Breast epithelium (tissue), 4 donors: ENCODE data around the gene TMEM234. TPM values are rescaled to one million over a fixed set of nuclear protein-coding genes. Genes with fewer than 3 reads are reported as not detected.

ENCODE experiments used
- DNase-seq, 2 donors: peaks; one replicate each; pipeline ENCODE4 v3.0.0-alpha.2; 2019; ENCODE audit warnings: low spot score in 2 of 2
- H3K27ac ChIP-seq, 2 donors: fragments of 200-600 bp; sonication (generic) in 1 of 2; one replicate each; pipeline ENCODE4 v1.5.1; 2016 to 2019; ENCODE audit warnings: mild to moderate bottlenecking in 1 of 2
- H3K27me3 ChIP-seq, 2 donors: fragments of 200-600 bp; sonication (generic) in 1 of 2; one replicate each; pipeline versions ENCODE4 v1.5.1 to v1.6.0; 2017 to 2019; ENCODE audit warnings: control low read depth in 1 of 2, mild to moderate bottlenecking in 1 of 2
- H3K36me3 ChIP-seq: fragments of 200-600 bp; one replicate; pipeline ENCODE4 v1.5.1; 2019
- H3K4me1 ChIP-seq, 2 donors: fragments of 200-600 bp; sonication (generic); one replicate each; pipeline ENCODE4 v1.5.1; 2016 to 2019; ENCODE audit warnings: control low read depth in 1 of 2
- H3K4me3 ChIP-seq, 3 donors: fragments of 200-600 bp; sonication (generic); 1 replicate in 2 of 3; 2 replicates in 1 of 3; pipeline ENCODE4 v1.5.1; 2016 to 2019; ENCODE audit warnings: mild to moderate bottlenecking in 3 of 3, moderate library complexity in 2 of 3
- H3K9me3 ChIP-seq, 2 donors: fragments of 200-600 bp; sonication (generic) in 1 of 2; one replicate each; pipeline ENCODE4 v1.5.1; 2016 to 2019; ENCODE audit warnings: control low read depth in 1 of 2
- CTCF ChIP-seq, 3 donors: fragments of 450-650 bp; IDR thresholded peaks; one replicate each; pipeline ENCODE4 v1.5.1; 2016 to 2017; ENCODE audit warnings: antibody characterized with exemption in 3 of 3, mild to moderate bottlenecking in 3 of 3, moderate library complexity in 3 of 3
- POLR2A ChIP-seq: fragments of 450-650 bp; IDR thresholded peaks from one replicate; pipeline ENCODE4 v1.6.1; 2016; ENCODE audit warnings: antibody characterized with exemption, mild to moderate bottlenecking, moderate library complexity
- POLR2AphosphoS5 ChIP-seq, 3 donors: sonication (generic); formaldehyde crosslinking; IDR thresholded peaks; one replicate each; pipeline ENCODE4 v1.6.1; 2017; ENCODE audit warnings: antibody characterized with exemption in 3 of 3
- intact Hi-C: fragments of 100-400 bp; cut with DNase I; formaldehyde crosslinking; loops from one replicate; pipeline ENCODE4 v1.15.1; 2023; ENCODE audit warnings: low total_unique reads
- total RNA-seq, 3 donors: library from RNA; depleted of rRNA; stranded (reverse); fragments of >200 nt; gene quantifications; one replicate each; pipeline ENCODE4 v1.1.0, GENCODE V29; 2016

Gene TMEM234
- total RNA-seq, 3 donors from 2014 or later, result 5.8 to 20.6 (median 13.4) TPM

GRCh38 chr1:32241001-32241763 lies 19.0 kb upstream of the TMEM234 start:
- peak overlapping the region; percentile 56 to 73 (median 69) for H3K4me3 ChIP-seq
- TF ChIP-seq CTCF (IDR thresholded peaks at IDR 0.05) (no peak), POLR2AphosphoS5 (IDR thresholded peaks at IDR 0.05) (peak in 2 of 3 donors; percentile 21 to 60)

GRCh38 chr1:32240140-32240951 lies 18.2 kb upstream of the TMEM234 start:
- Histone ChIP-seq H3K27me3 (no peaks in the 10 kb centered on the region), H3K36me3 (no peaks in the 10 kb centered on the region), H3K4me3 (peak overlapping the region; percentile 56 to 73 (median 69)), H3K9me3 (no peaks in the 10 kb centered on the region), H3K27ac (peak overlapping the region; percentile 89 to 96), H3K4me1 (peaks cover 0 to 8% of the 10 kb centered on the region in 2 donors)
- intact Hi-C loops, result no loop called here
- peak; percentile 75 to 79 for DNase-seq
- TF ChIP-seq CTCF (IDR thresholded peaks at IDR 0.05), result peak in 2 of 3 donors; percentile 22 to 27
- peak in 2 of 3 donors; percentile 32 to 60 for TF ChIP-seq POLR2AphosphoS5 (IDR thresholded peaks at IDR 0.05)
- TF ChIP-seq POLR2A, result no peak

More at GRCh38 chr1:32241001-32241763, 19.0 kb upstream of the TMEM234 start:
- intact Hi-C loops, result no loop called here
- Histone ChIP-seq H3K4me1 (peaks cover 0 to 8% of the 10 kb centered on the region in 2 donors), H3K9me3 (no peaks in the 10 kb centered on the region), H3K36me3 (no peaks in the 10 kb centered on the region), H3K27ac (peak overlapping the region; percentile 89 to 96), H3K27me3 (no peaks in the 10 kb centered on the region)
- peak; percentile 46 to 69 for DNase-seq

GRCh38 chr1:32239790-32240139 lies 17.6 kb upstream of the TMEM234 start:
- Histone ChIP-seq H3K9me3 (no peaks in the 10 kb centered on the region), H3K4me1 (peaks cover 0 to 8% of the 10 kb centered on the region in 2 donors), H3K4me3 (peak overlapping the region in 2 of 3 donors; percentile 69 to 73), H3K27me3 (no peaks in the 10 kb centered on the region), H3K36me3 (no peaks in the 10 kb centered on the region), H3K27ac (peak overlapping the region; percentile 89 to 96)
- intact Hi-C loops, result loop anchor here (5.0 kb wide), 1 partner anchor 302 kb away; the partner anchor contains the start of gene PTP4A2
- DNase-seq, result no peak
- TF ChIP-seq CTCF (IDR thresholded peaks at IDR 0.05) (no peak), POLR2A (no peak), POLR2AphosphoS5 (IDR thresholded peaks at IDR 0.05) (no peak)

GRCh38 chr1:32239337-32239736 lies 17.2 kb upstream of the TMEM234 start:
- intact Hi-C loops, result loop anchor here (5.0 kb wide), 1 partner anchor 302 kb away; the partner anchor contains the start of gene PTP4A2
- Histone ChIP-seq H3K4me1 (peaks cover 0 to 8% of the 10 kb centered on the region in 2 donors), H3K36me3 (no peaks in the 10 kb centered on the region), H3K27me3 (no peaks in the 10 kb centered on the region), H3K4me3 (peak overlapping the region in 2 of 3 donors; percentile 69 to 73), H3K9me3 (no peaks in the 10 kb centered on the region), H3K27ac (peak overlapping the region; percentile 89 to 96)
- DNase-seq, result no peak
- TF ChIP-seq POLR2AphosphoS5 (IDR thresholded peaks at IDR 0.05), result no peak

GRCh38 chr1:32234792-32235191 lies 12.6 kb upstream of the TMEM234 start:
- no peak overlapping the region for H3K4me3 ChIP-seq
- peaks cover 0 to 6% of the 10 kb centered on the region in 2 donors for H3K4me1 ChIP-seq
- no peaks in the 10 kb centered on the region for H3K27me3 ChIP-seq
- TF ChIP-seq POLR2AphosphoS5 (IDR thresholded peaks at IDR 0.05), result no peak
- no peak for TF ChIP-seq CTCF (IDR thresholded peaks at IDR 0.05)
- no peak for TF ChIP-seq POLR2A
- DNase-seq, result no peak
- H3K9me3 ChIP-seq, result no peaks in the 10 kb centered on the region
- H3K27ac ChIP-seq, result no peak overlapping the region
- H3K36me3 ChIP-seq, result no peaks in the 10 kb centered on the region
- intact Hi-C loops, result loop anchor here (5.0 kb wide), 1 partner anchor 297 kb away; the partner anchor contains the start of gene PTP4A2
